ENCODE results near the gene MAPRE2. TPM values are rescaled to one million over a fixed set of nuclear protein-coding genes. Genes with fewer than 3 reads are reported as not detected.

MAPRE2 gene
- total RNA-seq, 1 experiment from 2014 or later, result 29.4 TPM

DNA sequence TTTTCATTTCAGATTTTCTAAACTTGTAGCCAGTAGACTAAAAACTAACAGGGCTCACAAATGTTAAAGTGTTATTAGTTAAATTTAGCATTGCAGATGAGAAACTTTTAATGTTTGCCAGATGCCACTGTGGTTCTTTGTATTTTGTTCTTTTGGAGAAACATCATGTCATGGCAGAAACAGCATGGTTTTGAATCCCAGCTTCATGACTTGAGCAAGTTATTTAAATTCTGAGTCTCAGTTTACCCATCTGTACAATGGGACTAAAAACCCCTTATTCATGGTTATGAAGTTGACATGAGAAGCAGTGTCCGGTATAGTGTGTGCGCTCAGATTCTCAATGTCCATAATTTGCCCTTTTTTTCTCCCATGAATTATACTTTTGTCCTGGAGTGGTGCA lies 56.5 kb downstream of the MAPRE2 start:
- Mint-ChIP-seq H3K27ac (no peak overlapping the region), H3K4me1 (no peaks in the 10 kb centered on the region), H3K9me3 (no peaks in the 10 kb centered on the region), H3K4me3 (no peak overlapping the region), H3K27me3 (ENCODE audit: low read depth) (no peaks in the 10 kb centered on the region), H3K36me3 (ENCODE audit: insufficient read depth in 1 of 3, low read depth in 3 of 3) (no peaks in the 10 kb centered on the region; a peak in 3 of 7 replicates)
- TF ChIP-seq, protein P1, sequence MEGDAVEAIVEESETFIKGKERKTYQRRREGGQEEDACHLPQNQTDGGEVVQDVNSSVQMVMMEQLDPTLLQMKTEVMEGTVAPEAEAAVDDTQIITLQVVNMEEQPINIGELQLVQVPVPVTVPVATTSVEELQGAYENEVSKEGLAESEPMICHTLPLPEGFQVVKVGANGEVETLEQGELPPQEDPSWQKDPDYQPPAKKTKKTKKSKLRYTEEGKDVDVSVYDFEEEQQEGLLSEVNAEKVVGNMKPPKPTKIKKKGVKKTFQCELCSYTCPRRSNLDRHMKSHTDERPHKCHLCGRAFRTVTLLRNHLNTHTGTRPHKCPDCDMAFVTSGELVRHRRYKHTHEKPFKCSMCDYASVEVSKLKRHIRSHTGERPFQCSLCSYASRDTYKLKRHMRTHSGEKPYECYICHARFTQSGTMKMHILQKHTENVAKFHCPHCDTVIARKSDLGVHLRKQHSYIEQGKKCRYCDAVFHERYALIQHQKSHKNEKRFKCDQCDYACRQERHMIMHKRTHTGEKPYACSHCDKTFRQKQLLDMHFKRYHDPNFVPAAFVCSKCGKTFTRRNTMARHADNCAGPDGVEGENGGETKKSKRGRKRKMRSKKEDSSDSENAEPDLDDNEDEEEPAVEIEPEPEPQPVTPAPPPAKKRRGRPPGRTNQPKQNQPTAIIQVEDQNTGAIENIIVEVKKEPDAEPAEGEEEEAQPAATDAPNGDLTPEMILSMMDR (conservative IDR thresholded peaks at IDR 0.05), result no peak
- Histone ChIP-seq H3K79me1 (ENCODE audit: insufficient read depth, low read depth, low read length, poor library complexity, severe bottlenecking) (no peaks in the 10 kb centered on the region), H2BK12ac (ENCODE audit: insufficient read length, low read depth, low read length) (no peak overlapping the region), H2BK120ac (ENCODE audit: low read depth, low read length, poor library complexity, severe bottlenecking) (no peak overlapping the region), H4K8ac (replicated peaks; ENCODE audit: insufficient read length, low read depth, low read length) (no peak overlapping the region), H2BK20ac (ENCODE audit: low read depth, low read length, poor library complexity, severe bottlenecking) (no peak overlapping the region), H3K14ac (ENCODE audit: insufficient read depth, low read length) (no peak overlapping the region), H3K27ac (ENCODE audit: insufficient read length, low read depth, low read length) (no peak overlapping the region), H4K20me1 (ENCODE audit: control insufficient read depth, insufficient read depth, insufficient read length) (no peaks in the 10 kb centered on the region), H4K5ac (ENCODE audit: insufficient read length, low read depth, low read length) (no peak overlapping the region), H3K4ac (ENCODE audit: low read depth, low read length) (no peak overlapping the region), H3K4me1 (ENCODE audit: insufficient read depth, low read length) (no peaks in the 10 kb centered on the region), H3K56ac (ENCODE audit: insufficient read length, low read depth, low read length) (no peak overlapping the region), H4K91ac (ENCODE audit: insufficient read length, low read depth, low read length) (no peak overlapping the region), H3K9me3 (ENCODE audit: control insufficient read depth, low read depth, low read length) (no peaks in the 10 kb centered on the region), H2AK5ac (ENCODE audit: insufficient read length, low read length) (no peak overlapping the region), H3K23ac (ENCODE audit: insufficient read length, low read depth, low read length) (no peak overlapping the region), H2BK15ac (ENCODE audit: low read depth, low read length) (no peak overlapping the region), H3T11ph (ENCODE audit: low read length) (no peak overlapping the region), H3K18ac (ENCODE audit: insufficient read length, low read depth, low read length) (no peak overlapping the region), H2BK5ac (ENCODE audit: insufficient read length, low read length) (no peak overlapping the region), H3K27me3 (ENCODE audit: insufficient read depth, low read length) (no peaks in the 10 kb centered on the region), H3K4me2 (ENCODE audit: insufficient read depth, insufficient read length, low read length) (no peak overlapping the region), H2AFZ (ENCODE audit: low read length) (no peak overlapping the region), H3K9ac (ENCODE audit: extremely low read depth, insufficient read length, low read length) (no peak overlapping the region), H3K23me2 (ENCODE audit: insufficient read length, low read depth, low read length, poor library complexity, severe bottlenecking) (no peaks in the 10 kb centered on the region), H3K79me2 (ENCODE audit: insufficient read depth, low read length) (no peaks in the 10 kb centered on the region)
- no peak for DNase-seq
- WGBS (ENCODE audit: extremely low coverage, insufficient read length, low lambda C conversion rate), result no CpG with 5 or more reads among the region's 2 CpGs

Measured in H9 (cell line).